Kidney (tissue), 14 donors: ENCODE measurements around the gene DHX36. TPM values are rescaled to one million over a fixed set of nuclear protein-coding genes. Genes with fewer than 3 reads are reported as not detected.

Experiments
- DNase-seq, 5 donors: peaks; one replicate each; pipeline ENCODE4 v3.0.0-alpha.2; 2013 to 2020
- FAIRE-seq: peaks from 2 replicates; lab custom pipeline; 2012; peaks lifted over from hg19 to GRCh38; lab: Jason Lieb, UNC
- H3K27ac ChIP-seq, 2 donors: one replicate each; pipeline ENCODE4 v1.7.0; 2013; ENCODE audit warnings: low read depth in 2 of 2, low read length in 2 of 2, inconsistent platforms in 1 of 2
- H3K27me3 ChIP-seq: one replicate; pipeline ENCODE4 v1.7.1; 2013; ENCODE audit warnings: low read length, inconsistent platforms; ENCODE audit not compliant: control insufficient read depth, insufficient read depth
- H3K36me3 ChIP-seq, 3 donors: one replicate each; pipeline versions ENCODE4 v1.7.0 to v1.7.1; 2013; ENCODE audit warnings: low read length in 3 of 3, control low read depth in 1 of 3, inconsistent platforms in 1 of 3; ENCODE audit not compliant: insufficient read depth in 3 of 3, control insufficient read depth in 2 of 3
- H3K4me1 ChIP-seq, 3 donors: one replicate each; pipeline versions ENCODE4 v1.7.0 to v1.7.1; 2013; ENCODE audit warnings: low read length in 3 of 3, inconsistent platforms in 1 of 3, low read depth in 1 of 3; ENCODE audit not compliant: control insufficient read depth in 2 of 3, insufficient read depth in 2 of 3
- H3K4me3 ChIP-seq, 3 donors: one replicate each; pipeline versions ENCODE4 v1.7.0 to v1.8.1; 2013; ENCODE audit warnings: low read length in 3 of 3, control low read depth in 1 of 3, inconsistent platforms in 1 of 3
- H3K9ac ChIP-seq, 3 donors: one replicate each; pipeline versions ENCODE4 v1.7.0 to v1.7.1; 2013; ENCODE audit warnings: low read length in 3 of 3, control low read depth in 1 of 3, inconsistent platforms in 1 of 3
- H3K9me3 ChIP-seq, 3 donors: one replicate each; pipeline versions ENCODE4 v1.7.0 to v1.7.1; 2013; ENCODE audit warnings: low read length in 3 of 3, control low read depth in 1 of 3, inconsistent platforms in 1 of 3; ENCODE audit not compliant: control insufficient read depth in 2 of 3, insufficient read depth in 1 of 3
- CTCF ChIP-seq: IDR thresholded peaks from 3 replicates; pipeline ENCODE4 v1.5.1; 2012; ENCODE audit warnings: mild to moderate bottlenecking, moderate library complexity, borderline replicate concordance; ENCODE audit not compliant: insufficient read depth; ENCODE audit errors: extremely low read depth
- intact Hi-C: fragments of 100-400 bp; cut with DNase I; formaldehyde crosslinking; loops from one replicate; pipeline ENCODE4 v1.11.1; 2022
- polyA plus RNA-seq: library from polyadenylated mRNA; stranded (reverse); fragments of 350-450 nt; fragmentation: Illumina TruSeq; extraction: RNeasy Lipid Tissue Mini Kit (QIAGEN cat#74804); gene quantifications from one replicate; pipeline ENCODE4 v1.2.3, GENCODE V29; 2014; ENCODE audit warnings: low read depth, low replicate concordance; ENCODE audit not compliant: insufficient read depth
- total RNA-seq: library from RNA; stranded (reverse); fragmentation: NEBNext Ultra II Directional; extraction: Animal tissue kit (Norgen Biotek cat#: 25700); gene quantifications from one replicate; pipeline ENCODE4 v1.2.1, GENCODE V29; 2021
- donor health status: control.
- donor health status: control.
- donor health status: control.
- donor health status: control.
- donor health status: control.
- donor health status: DM: yes; HTN: yes; CAD: no.
- donor health status: Normal renal cell carcinoma (clear cell type).

DHX36 gene
- total and polyA plus RNA-seq, 2 donors from 2014 or later = 19.8 to 76.7 TPM

DNA sequence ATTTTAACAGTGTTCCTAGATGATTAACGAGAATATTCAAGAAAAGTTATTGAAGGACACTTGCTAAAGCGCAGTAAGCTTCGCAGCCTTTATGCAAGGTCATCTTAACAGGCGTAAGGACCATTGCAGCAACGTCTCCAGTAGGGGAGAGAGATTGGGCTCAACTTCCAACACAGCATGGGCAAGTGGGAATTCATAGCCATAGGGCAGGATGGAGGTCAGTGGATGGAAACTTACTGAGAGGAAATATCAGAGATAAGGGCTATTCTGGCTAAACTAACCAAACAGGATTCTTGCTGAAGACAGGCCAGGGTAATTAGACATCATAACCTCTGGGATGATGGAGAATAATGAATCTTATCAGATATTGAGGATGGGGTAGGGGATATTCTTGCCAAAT lies 82.8 kb downstream of the DHX36 start:
- no peak overlapping the region for H3K27ac ChIP-seq
- DNase-seq (no peak), FAIRE-seq (no peak)
- no peaks in the 10 kb centered on the region for H3K9me3 ChIP-seq
- no peaks in the 10 kb centered on the region for H3K36me3 ChIP-seq
- peaks cover 0 to 2% (median 0%) of the 10 kb centered on the region in 3 donors for H3K4me1 ChIP-seq
- H3K4me3 ChIP-seq = no peak overlapping the region
- H3K27me3 ChIP-seq = no peaks in the 10 kb centered on the region
- intact Hi-C loops = no loop called here
- H3K9ac ChIP-seq = no peak overlapping the region
- no peak for TF ChIP-seq CTCF

- H3K27ac ChIP-seq = no peak overlapping the region
- intact Hi-C loops = no loop called here
- FAIRE-seq = no peak
Measured at GRCh38 chr3:154240235-154240634, 84.1 kb downstream of the DHX36 start.

DNA sequence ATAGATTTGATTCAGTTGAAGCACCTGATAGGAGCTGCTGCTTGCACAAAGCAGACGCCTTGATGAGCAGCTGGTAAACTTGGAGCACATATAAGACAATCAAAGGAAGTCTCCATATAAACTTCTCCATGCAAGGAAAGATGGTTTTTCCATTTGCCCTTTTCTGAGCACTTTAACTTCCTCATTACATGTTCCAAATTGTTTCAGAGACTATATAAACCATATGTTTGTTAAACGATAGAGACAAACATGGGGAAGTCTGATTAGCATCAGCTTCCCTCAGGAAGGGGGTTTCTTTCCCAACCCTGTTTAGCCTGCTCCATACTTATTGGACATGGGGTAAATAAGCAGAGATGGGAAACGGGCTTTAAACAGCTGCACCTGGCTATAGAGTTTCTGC lies 88.0 kb downstream of the DHX36 start:
- Histone ChIP-seq H3K4me3 (no peak overlapping the region), H3K9me3 (no peaks in the 10 kb centered on the region), H3K36me3 (no peaks in the 10 kb centered on the region), H3K9ac (no peak overlapping the region), H3K27me3 (no peaks in the 10 kb centered on the region), H3K27ac (no peak overlapping the region), H3K4me1 (no peaks in the 10 kb centered on the region)
- TF ChIP-seq CTCF = no peak
- FAIRE-seq = no peak
- DNase-seq = peak in 1 of 5 donors; percentile 42
- intact Hi-C loops = no loop called here

More at GRCh38 chr3:154240235-154240634, 84.1 kb downstream of the DHX36 start:
- DNase-seq = no peak
- Histone ChIP-seq H3K9ac (no peak overlapping the region), H3K36me3 (no peaks in the 10 kb centered on the region), H3K4me3 (no peak overlapping the region), H3K9me3 (no peaks in the 10 kb centered on the region), H3K4me1 (peaks cover 0 to 2% (median 0%) of the 10 kb centered on the region in 3 donors), H3K27me3 (no peaks in the 10 kb centered on the region)
- no peak for TF ChIP-seq CTCF

GRCh38 chr3:154235330-154235729 lies 89.0 kb downstream of the DHX36 start:
- Histone ChIP-seq H3K4me1 (no peaks in the 10 kb centered on the region), H3K27me3 (no peaks in the 10 kb centered on the region), H3K4me3 (no peak overlapping the region), H3K36me3 (no peaks in the 10 kb centered on the region), H3K9me3 (no peaks in the 10 kb centered on the region), H3K9ac (no peak overlapping the region), H3K27ac (no peak overlapping the region)
- no peak for TF ChIP-seq CTCF
- intact Hi-C loops = no loop called here
- no peak for FAIRE-seq
- no peak for DNase-seq
